Neural crest cell (in vitro differentiated cells): ENCODE measurements around the gene LRRC8E. TPM values are rescaled to one million over a fixed set of nuclear protein-coding genes. Genes with fewer than 3 reads are reported as not detected.

Experiments
- DNase-seq: peaks from one replicate; pipeline ENCODE4 v3.0.0; 2021; ENCODE audit warnings: low read depth, mixed read lengths, low spot score
- H3K27ac Mint-ChIP-seq: one replicate; pipeline ENCODE4 v1.8.0; 2021; ENCODE audit warnings: mild to moderate bottlenecking, mixed read lengths; ENCODE audit not compliant: unreplicated experiment
- H3K27me3 Mint-ChIP-seq: 2 replicates; pipeline ENCODE4 v1.8.0; 2021; ENCODE audit warnings: low read depth, mild to moderate bottlenecking, mixed read lengths
- H3K36me3 Mint-ChIP-seq: 2 replicates; pipeline ENCODE4 v1.8.0; 2021; ENCODE audit warnings: low read depth, mild to moderate bottlenecking, mixed read lengths
- H3K4me1 Mint-ChIP-seq: 2 replicates; pipeline ENCODE4 v1.8.0; 2021; ENCODE audit warnings: mixed read lengths
- H3K4me3 Mint-ChIP-seq: one replicate; pipeline ENCODE4 v1.8.0; 2021; ENCODE audit warnings: mild to moderate bottlenecking, mixed read lengths
- H3K9me3 Mint-ChIP-seq: 2 replicates; pipeline ENCODE4 v1.8.0; 2021; ENCODE audit warnings: mixed read lengths
- CTCF ChIP-seq: fragments of 200-600 bp; sonication (generic); conservative IDR thresholded peaks from 2 replicates; pipeline ENCODE4 v1.5.0; 2021; ENCODE audit warnings: antibody characterized with exemption, mild to moderate bottlenecking
- total RNA-seq: library from RNA; stranded (reverse); gene quantifications from 2 replicates; pipeline ENCODE4 v1.2.1, GENCODE V29; 2021

LRRC8E gene
- total RNA-seq, 1 donor from 2014 or later = 0.51 TPM

GRCh38 chr19:7842661-7843294, 45.5 kb upstream of the LRRC8E start:
- DNase-seq = no peak
- no peak for TF ChIP-seq CTCF
- H3K27me3 Mint-ChIP-seq = no peaks in the 10 kb centered on the region
- no peaks in the 10 kb centered on the region for H3K4me1 Mint-ChIP-seq
- H3K4me3 Mint-ChIP-seq = no peak overlapping the region
- no peaks in the 10 kb centered on the region for H3K9me3 Mint-ChIP-seq
- no peak overlapping the region for H3K27ac Mint-ChIP-seq
- H3K36me3 Mint-ChIP-seq = no peaks in the 10 kb centered on the region

- no peaks in the 10 kb centered on the region for H3K4me1 Mint-ChIP-seq
- H3K4me3 Mint-ChIP-seq = no peak overlapping the region
- no peak for TF ChIP-seq CTCF
- no peak overlapping the region for H3K27ac Mint-ChIP-seq
- H3K27me3 Mint-ChIP-seq = no peaks in the 10 kb centered on the region
- H3K36me3 Mint-ChIP-seq = no peaks in the 10 kb centered on the region
- no peak for DNase-seq
- H3K9me3 Mint-ChIP-seq = no peaks in the 10 kb centered on the region
Measured at GRCh38 chr19:7843521-7843920, 44.8 kb upstream of the LRRC8E start.

- no peaks in the 10 kb centered on the region for H3K4me1 Mint-ChIP-seq
- no peak for DNase-seq
- no peak overlapping the region for H3K27ac Mint-ChIP-seq
- H3K27me3 Mint-ChIP-seq = no peaks in the 10 kb centered on the region
- TF ChIP-seq CTCF = no peak
- no peaks in the 10 kb centered on the region for H3K36me3 Mint-ChIP-seq
- H3K4me3 Mint-ChIP-seq = no peak overlapping the region
- no peaks in the 10 kb centered on the region for H3K9me3 Mint-ChIP-seq
Measured at GRCh38 chr19:7844405-7844804, 43.9 kb upstream of the LRRC8E start.

- TF ChIP-seq CTCF = no peak
- H3K9me3 Mint-ChIP-seq = no peaks in the 10 kb centered on the region
- H3K36me3 Mint-ChIP-seq = no peaks in the 10 kb centered on the region
- no peak for DNase-seq
- no peaks in the 10 kb centered on the region for H3K4me1 Mint-ChIP-seq
- H3K4me3 Mint-ChIP-seq = no peak overlapping the region
- no peaks in the 10 kb centered on the region for H3K27me3 Mint-ChIP-seq
- no peak overlapping the region for H3K27ac Mint-ChIP-seq
Measured at GRCh38 chr19:7844951-7845350, 43.4 kb upstream of the LRRC8E start.

- no peaks in the 10 kb centered on the region for H3K27me3 Mint-ChIP-seq
- no peak overlapping the region for H3K4me3 Mint-ChIP-seq
- H3K4me1 Mint-ChIP-seq = no peaks in the 10 kb centered on the region
- no peaks in the 10 kb centered on the region for H3K36me3 Mint-ChIP-seq
- TF ChIP-seq CTCF = no peak
- H3K27ac Mint-ChIP-seq = no peak overlapping the region
- no peak for DNase-seq
- H3K9me3 Mint-ChIP-seq = no peaks in the 10 kb centered on the region
Measured at GRCh38 chr19:7845390-7846154, 42.7 kb upstream of the LRRC8E start.
